ENCODE results near the gene PLA2G6.

PLA2G6 gene

GRCh38 chr22:38214302-38215056 is 32.8 kb upstream of the PLA2G6 start:
- DNase-seq (ENCODE audit: low read depth, low spot score) = no peak

- no peak for DNase-seq (ENCODE audit: low read depth, low spot score)
These were observed 32.3 kb upstream of the PLA2G6 start for GRCh38 chr22:38213990-38214301.

- no peak for DNase-seq (ENCODE audit: low read depth, low spot score)
These were observed 31.8 kb upstream of the PLA2G6 start for GRCh38 chr22:38213319-38213989.

- no peak for DNase-seq (ENCODE audit: low read depth, low spot score)
These were observed 30.8 kb upstream of the PLA2G6 start for GRCh38 chr22:38212442-38212841.

GRCh38 chr22:38211556-38211955 is 29.9 kb upstream of the PLA2G6 start:
- DNase-seq (ENCODE audit: low read depth, low spot score) = no peak

- no peak for DNase-seq (ENCODE audit: low read depth, low spot score)
These were observed 26.9 kb upstream of the PLA2G6 start for GRCh38 chr22:38208551-38208968.

GRCh38 chr22:38207898-38208432 is 26.3 kb upstream of the PLA2G6 start:
- DNase-seq (ENCODE audit: low read depth, low spot score) = no peak

- no peak for DNase-seq (ENCODE audit: low read depth, low spot score)
These were observed 23.9 kb upstream of the PLA2G6 start for GRCh38 chr22:38205261-38206128.

GRCh38 chr22:38204784-38205183 is 23.2 kb upstream of the PLA2G6 start:
- DNase-seq (ENCODE audit: low read depth, low spot score) = no peak

- DNase-seq (ENCODE audit: low read depth, low spot score) = no peak
These were observed 22.4 kb upstream of the PLA2G6 start for GRCh38 chr22:38203855-38204514.

GRCh38 chr22:38203090-38203810 is 21.6 kb upstream of the PLA2G6 start:
- DNase-seq (ENCODE audit: low read depth, low spot score) = no peak

- no peak for DNase-seq (ENCODE audit: low read depth, low spot score)
These were observed 20.9 kb upstream of the PLA2G6 start for GRCh38 chr22:38202437-38203089.

- DNase-seq (ENCODE audit: low read depth, low spot score) = peak; percentile 96
These were observed 20.2 kb upstream of the PLA2G6 start, which contains the start of gene MAFF for GRCh38 chr22:38201711-38202436. TSS of gene MAFF (plus strand) at chr22:38201994. CDS start at chr22:38213854, 11,860 bp downstream.

- no peak for DNase-seq (ENCODE audit: low read depth, low spot score)
These were observed 19.7 kb upstream of the PLA2G6 start for GRCh38 chr22:38201371-38201710.

GRCh38 chr22:38199826-38200559 is 18.4 kb upstream of the PLA2G6 start:
- DNase-seq (ENCODE audit: low read depth, low spot score) = no peak

GRCh38 chr22:38196791-38197419 is 15.3 kb upstream of the PLA2G6 start:
- DNase-seq (ENCODE audit: low read depth, low spot score) = no peak

GRCh38 chr22:38193580-38193979 is 11.9 kb upstream of the PLA2G6 start:
- DNase-seq (ENCODE audit: low read depth, low spot score) = no peak

GRCh38 chr22:38192475-38192863 is 10.8 kb upstream of the PLA2G6 start:
- no peak for DNase-seq (ENCODE audit: low read depth, low spot score)

All from smooth muscle cell of the brain vasculature (primary cell).